Measurements from ENCODE around the gene UBE2E1. TPM values are rescaled to one million over a fixed set of nuclear protein-coding genes. Genes with fewer than 3 reads are reported as not detected.

Gene UBE2E1
- total and polyA plus RNA-seq, 10 donors, result 62.6 to 106 (median 91.2) TPM

DNA sequence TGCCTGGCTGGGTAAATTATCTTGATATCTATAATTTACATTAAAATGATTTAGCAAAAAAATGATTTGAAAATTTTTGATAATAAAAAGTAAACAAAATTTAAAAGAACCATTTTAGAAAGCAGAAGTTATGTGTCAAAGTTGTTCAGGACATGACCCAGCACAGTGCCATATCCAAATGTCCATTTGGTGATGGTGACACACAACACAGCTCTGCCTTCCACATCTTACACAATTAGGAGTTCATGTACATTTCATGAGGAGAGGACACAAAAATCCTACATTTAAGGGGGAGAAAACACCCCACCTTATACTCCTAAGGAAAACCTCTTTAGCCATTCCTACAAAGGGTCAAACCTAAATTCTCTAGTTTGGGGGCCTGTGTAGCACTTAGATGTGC lies 10.7 kb upstream of the UBE2E1 start:
- H3K4me3 ChIP-seq, result no peak overlapping the region
- no peaks in the 10 kb centered on the region for H3K36me3 ChIP-seq
- no peaks in the 10 kb centered on the region for H3K27me3 ChIP-seq (replicated peaks in 1 of 7)
- no peaks in the 10 kb centered on the region for H3K4me1 ChIP-seq
- no peak for DNase-seq
- H3K27ac ChIP-seq, result no peak overlapping the region
- H3K9me3 ChIP-seq, result no peaks in the 10 kb centered on the region
- TF ChIP-seq POLR2A (IDR thresholded peaks at IDR 0.05), result no peak
- TF ChIP-seq, protein P1, sequence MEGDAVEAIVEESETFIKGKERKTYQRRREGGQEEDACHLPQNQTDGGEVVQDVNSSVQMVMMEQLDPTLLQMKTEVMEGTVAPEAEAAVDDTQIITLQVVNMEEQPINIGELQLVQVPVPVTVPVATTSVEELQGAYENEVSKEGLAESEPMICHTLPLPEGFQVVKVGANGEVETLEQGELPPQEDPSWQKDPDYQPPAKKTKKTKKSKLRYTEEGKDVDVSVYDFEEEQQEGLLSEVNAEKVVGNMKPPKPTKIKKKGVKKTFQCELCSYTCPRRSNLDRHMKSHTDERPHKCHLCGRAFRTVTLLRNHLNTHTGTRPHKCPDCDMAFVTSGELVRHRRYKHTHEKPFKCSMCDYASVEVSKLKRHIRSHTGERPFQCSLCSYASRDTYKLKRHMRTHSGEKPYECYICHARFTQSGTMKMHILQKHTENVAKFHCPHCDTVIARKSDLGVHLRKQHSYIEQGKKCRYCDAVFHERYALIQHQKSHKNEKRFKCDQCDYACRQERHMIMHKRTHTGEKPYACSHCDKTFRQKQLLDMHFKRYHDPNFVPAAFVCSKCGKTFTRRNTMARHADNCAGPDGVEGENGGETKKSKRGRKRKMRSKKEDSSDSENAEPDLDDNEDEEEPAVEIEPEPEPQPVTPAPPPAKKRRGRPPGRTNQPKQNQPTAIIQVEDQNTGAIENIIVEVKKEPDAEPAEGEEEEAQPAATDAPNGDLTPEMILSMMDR (IDR thresholded peaks at IDR 0.05 in 8 of 11, conservative IDR thresholded peaks at IDR 0.05 in 3 of 11), result no peak
- TF ChIP-seq POLR2AphosphoS5 (IDR thresholded peaks at IDR 0.05), result no peak
- intact Hi-C loops (cut with DNase I; ENCODE audit: low total_unique reads), result no loop called here

DNA sequence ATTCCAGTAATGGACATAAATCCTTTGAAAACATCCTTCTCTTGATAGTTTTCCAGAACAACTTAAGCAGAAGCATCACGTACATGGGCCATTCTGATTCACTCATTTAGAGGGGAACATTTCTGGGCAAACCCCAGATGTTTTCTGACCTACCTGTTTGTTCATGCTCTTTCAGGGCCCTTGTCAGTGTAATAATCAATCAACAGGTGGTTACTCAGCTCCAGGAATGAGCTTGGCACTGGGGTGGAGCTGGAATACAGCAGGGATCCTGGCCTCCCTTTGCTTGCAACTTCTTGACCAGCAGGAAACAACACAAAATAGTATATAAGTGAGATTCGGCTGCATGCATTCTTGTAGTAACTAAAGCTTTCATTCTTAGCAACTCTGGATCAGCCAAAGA lies 9.2 kb upstream of the UBE2E1 start:
- TF ChIP-seq POLR2AphosphoS5 (IDR thresholded peaks at IDR 0.05) (no peak), POLR2A (IDR thresholded peaks at IDR 0.05) (no peak)
- TF ChIP-seq, protein P1 (IDR thresholded peaks at IDR 0.05 in 8 of 11, conservative IDR thresholded peaks at IDR 0.05 in 3 of 11), result no peak
- H3K9me3 ChIP-seq, result no peaks in the 10 kb centered on the region
- no peaks in the 10 kb centered on the region for H3K27me3 ChIP-seq (replicated peaks in 1 of 7)
- no peaks in the 10 kb centered on the region for H3K36me3 ChIP-seq
- no peak for DNase-seq
- H3K27ac ChIP-seq, result no peak overlapping the region
- intact Hi-C loops (cut with DNase I; ENCODE audit: low total_unique reads), result no loop called here
- H3K4me3 ChIP-seq, result no peak overlapping the region
- H3K4me1 ChIP-seq, result no peaks in the 10 kb centered on the region
- 56 to 92% (median 82%) methylated on average over 2 of the region's 2 CpGs for WGBS, 5 donors

DNA sequence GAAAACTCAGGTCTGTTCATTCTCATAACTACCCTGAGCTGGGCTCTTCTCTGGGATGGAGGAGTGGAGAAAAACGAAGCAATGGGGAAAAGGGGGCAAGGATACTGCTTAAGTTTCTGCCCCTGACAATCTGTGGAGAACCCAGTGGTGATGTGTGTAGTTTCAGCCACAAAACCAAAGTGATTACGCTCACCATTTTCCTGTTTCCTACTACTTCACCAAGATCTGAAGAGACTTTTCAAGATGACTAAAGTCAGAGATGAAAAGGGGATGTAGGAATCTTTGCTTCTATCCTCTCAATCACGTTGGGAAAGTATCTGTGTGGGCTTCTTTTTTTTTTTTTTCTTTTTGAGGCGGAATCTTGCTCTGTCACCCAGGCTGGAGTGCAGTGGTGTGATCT lies 8.3 kb upstream of the UBE2E1 start:
- no peaks in the 10 kb centered on the region for H3K36me3 ChIP-seq
- H3K9me3 ChIP-seq, result no peaks in the 10 kb centered on the region
- no peak overlapping the region for H3K27ac ChIP-seq
- TF ChIP-seq, protein P1 (IDR thresholded peaks at IDR 0.05 in 8 of 11, conservative IDR thresholded peaks at IDR 0.05 in 3 of 11), result no peak
- TF ChIP-seq POLR2A (IDR thresholded peaks at IDR 0.05) (no peak), POLR2AphosphoS5 (IDR thresholded peaks at IDR 0.05) (no peak)
- no peak for DNase-seq
- H3K27me3 ChIP-seq (replicated peaks in 1 of 7), result no peaks in the 10 kb centered on the region
- no peaks in the 10 kb centered on the region for H3K4me1 ChIP-seq
- H3K4me3 ChIP-seq, result no peak overlapping the region
- intact Hi-C loops (cut with DNase I; ENCODE audit: low total_unique reads), result no loop called here
- 48 to 64% (median 54%) methylated on average over 4 of the region's 4 CpGs for WGBS, 5 donors

DNA sequence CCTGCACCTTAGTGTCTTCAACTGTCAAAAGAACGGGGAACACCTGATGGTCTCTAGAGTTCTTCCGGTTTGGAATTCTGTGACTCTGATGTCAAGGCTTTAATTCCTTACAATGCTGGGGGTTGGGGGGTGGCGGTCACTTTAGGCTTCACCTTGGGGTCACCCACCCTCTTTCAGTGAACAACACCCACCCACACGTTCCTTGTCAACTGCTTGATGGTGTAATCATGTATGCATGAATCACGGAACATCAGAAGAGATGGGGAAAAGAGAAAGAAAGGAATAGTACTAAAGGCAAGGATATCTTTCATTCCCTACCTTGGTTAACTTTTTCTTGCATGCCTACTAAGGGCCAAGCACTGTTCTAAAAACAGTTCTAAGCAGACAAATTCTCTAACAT lies 7.3 kb upstream of the UBE2E1 start:
- Histone ChIP-seq H3K4me1 (no peaks in the 10 kb centered on the region), H3K9me3 (no peaks in the 10 kb centered on the region), H3K4me3 (no peak overlapping the region), H3K27ac (no peak overlapping the region), H3K27me3 (replicated peaks in 1 of 7) (no peaks in the 10 kb centered on the region), H3K36me3 (no peaks in the 10 kb centered on the region)
- intact Hi-C loops (cut with DNase I; ENCODE audit: low total_unique reads), result no loop called here
- 83 to 92% (median 88%) methylated on average over 5 of the region's 5 CpGs for WGBS, 5 donors
- TF ChIP-seq, protein P1 (IDR thresholded peaks at IDR 0.05 in 8 of 11, conservative IDR thresholded peaks at IDR 0.05 in 3 of 11), result no peak
- TF ChIP-seq POLR2A (IDR thresholded peaks at IDR 0.05) (no peak), POLR2AphosphoS5 (IDR thresholded peaks at IDR 0.05) (no peak)
- DNase-seq, result no peak
